SK-N-SH (cell line): ENCODE data around the gene COX5A. TPM values are rescaled to one million over a fixed set of nuclear protein-coding genes. Genes with fewer than 3 reads are reported as not detected.

Experiments used
- CTCF ChIA-PET: fragments of 300-600, 350-600 bp; formaldehyde crosslinking; extraction: SDS; loops from one replicate; lab custom pipeline; 2021; lab: Yijun Ruan, JAX
- POLR2A ChIA-PET: fragments of 350-600 bp; sonication (Branson Sonifier 250); formaldehyde crosslinking; extraction: SDS; loops from one replicate; lab custom pipeline; 2020; ENCODE audit warnings: antibody characterized with exemption, inconsistent platforms; lab: Yijun Ruan, JAX
- DNase-seq: peaks from one replicate; pipeline ENCODE4 v3.0.0; 2012
- H2AFZ ChIP-seq: fragments of 200-600 bp; sonication (generic); 2 replicates; pipeline ENCODE4 v1.8.1; 2016; ENCODE audit warnings: antibody characterized with exemption, mild to moderate bottlenecking, low read depth
- H3F3A ChIP-seq: fragments of 200-600 bp; sonication (generic); replicated peaks from 2 replicates; pipeline ENCODE3; 2016; ENCODE audit warnings: antibody characterized with exemption, mild to moderate bottlenecking; ENCODE audit not compliant: insufficient read depth
- H3K27ac ChIP-seq, 2 experiments: fragments of 200-500 bp in 1 of 2; fragments of 200-600 bp in 1 of 2; sonication (Bioruptor generic) in 1 of 2; sonication (generic), shearing (Covaris generic) in 1 of 2; 2 replicates each; pipeline versions ENCODE4 v1.5.1 to v1.6.1; 2014 to 2016; ENCODE audit warnings: low read depth in 2 of 2, inconsistent platforms in 1 of 2, low read length in 1 of 2, mild to moderate bottlenecking in 1 of 2, mixed read lengths in 1 of 2
- H3K27me3 ChIP-seq: fragments of 200-600 bp; sonication (generic), shearing (Covaris generic); 2 replicates; pipeline ENCODE4 v1.6.1; 2016; ENCODE audit warnings: mixed run types; ENCODE audit not compliant: insufficient read depth
- H3K36me3 ChIP-seq, 2 experiments: fragments of 200-500 bp in 1 of 2; fragments of 200-600 bp in 1 of 2; sonication (Bioruptor generic) in 1 of 2; sonication (generic) in 1 of 2; replicated peaks in 1 of 2; 2 replicates each; pipeline versions ENCODE3 to v1.5.1; 2014 to 2016; ENCODE audit warnings: low read length in 1 of 2, mild to moderate bottlenecking in 1 of 2; ENCODE audit not compliant: insufficient read depth in 2 of 2, control insufficient read depth in 1 of 2
- H3K4me1 ChIP-seq, 2 experiments: fragments of 200-500 bp in 1 of 2; fragments of 200-600 bp in 1 of 2; sonication (Bioruptor generic) in 1 of 2; sonication (generic), shearing (Covaris generic) in 1 of 2; 2 replicates each; pipeline versions ENCODE4 v1.5.1 to v1.6.1; 2014 to 2016; ENCODE audit warnings: low read depth in 1 of 2, low read length in 1 of 2, mixed run types in 1 of 2; ENCODE audit not compliant: insufficient read depth in 2 of 2, control insufficient read depth in 1 of 2
- H3K4me2 ChIP-seq: fragments of 200-600 bp; sonication (generic), shearing (Covaris generic); 2 replicates; pipeline ENCODE4 v1.6.1; 2017; ENCODE audit warnings: mixed run types
- H3K4me3 ChIP-seq, 2 experiments: fragments of 200-500 bp in 1 of 2; fragments of 200-600 bp in 1 of 2; sonication (Bioruptor generic) in 1 of 2; sonication (generic), shearing (Covaris generic) in 1 of 2; 2 replicates each; pipeline versions ENCODE4 v1.5.1 to v1.8.1; 2014 to 2016; ENCODE audit warnings: low read depth in 2 of 2, inconsistent platforms in 1 of 2, low read length in 1 of 2, mild to moderate bottlenecking in 1 of 2, mixed read lengths in 1 of 2, moderate library complexity in 1 of 2
- H3K79me2 ChIP-seq: fragments of 200-600 bp; sonication (generic); 2 replicates; pipeline ENCODE4 v1.8.1; 2017; ENCODE audit warnings: mild to moderate bottlenecking; ENCODE audit not compliant: insufficient read depth
- H3K9ac ChIP-seq: fragments of 200-600 bp; sonication (generic); 2 replicates; pipeline ENCODE4 v1.6.1; 2017; ENCODE audit warnings: mixed run types
- H3K9me2 ChIP-seq: fragments of 200-600 bp; sonication (generic); 2 replicates; pipeline ENCODE4 v1.6.1; 2017; ENCODE audit warnings: mixed run types
- H3K9me3 ChIP-seq: fragments of 200-600 bp; sonication (generic); 2 replicates; pipeline ENCODE4 v1.6.1; 2017; ENCODE audit warnings: mixed run types, mild to moderate bottlenecking, moderate library complexity
- H4K20me1 ChIP-seq: fragments of 200-600 bp; sonication (generic); 2 replicates; pipeline ENCODE4 v1.6.1; 2017; ENCODE audit warnings: mild to moderate bottlenecking, mixed run types; ENCODE audit not compliant: insufficient read depth
- FOXJ3 ChIP-seq: sonication (generic); formaldehyde crosslinking; IDR thresholded peaks from 2 replicates; pipeline ENCODE4 v1.5.1; 2020; ENCODE audit warnings: mild to moderate bottlenecking, missing genetic modification reagents
- GATA2 ChIP-seq: sonication (generic); formaldehyde crosslinking; IDR thresholded peaks from 2 replicates; pipeline ENCODE4 v1.5.0; 2020; ENCODE audit warnings: mild to moderate bottlenecking, missing genetic modification reagents
- JUND ChIP-seq: IDR thresholded peaks from 2 replicates; pipeline ENCODE4 v1.4.0; 2012
- MEF2A ChIP-seq: IDR thresholded peaks from 2 replicates; pipeline ENCODE4 v1.4.0; 2012; ENCODE audit warnings: low read depth, borderline replicate concordance
- MXI1 ChIP-seq: IDR thresholded peaks from 2 replicates; pipeline ENCODE4 v1.6.1; 2012; ENCODE audit warnings: mild to moderate bottlenecking, low read depth, low read length, improper control_type of control experiment
- NRF1 ChIP-seq: IDR thresholded peaks from 2 replicates; pipeline ENCODE4 v1.6.1; 2012; ENCODE audit warnings: low read depth, mild to moderate bottlenecking, low read length
- PBX3 ChIP-seq: IDR thresholded peaks from 2 replicates; pipeline ENCODE4; 2012
- RCOR1 ChIP-seq: fragments of 150-350 bp; IDR thresholded peaks from 2 replicates; pipeline ENCODE4 v1.6.1; 2017; ENCODE audit warnings: antibody characterized with exemption, low read length
- RFX5 ChIP-seq: IDR thresholded peaks from 2 replicates; pipeline ENCODE4 v1.6.1; 2012; ENCODE audit warnings: mild to moderate bottlenecking, improper control_type of control experiment, low read length
- RXRA ChIP-seq: IDR thresholded peaks from 2 replicates; pipeline ENCODE4 v1.4.0; 2012; ENCODE audit warnings: low read depth, mild to moderate bottlenecking, borderline replicate concordance
- SIN3A ChIP-seq: IDR thresholded peaks from 2 replicates; pipeline ENCODE4 v1.6.1; 2012; ENCODE audit warnings: low read depth, mild to moderate bottlenecking, low read length, moderate library complexity, borderline replicate concordance
- TCF12 ChIP-seq: IDR thresholded peaks from 2 replicates; pipeline ENCODE4 v1.4.0; 2012
- TEAD4 ChIP-seq: IDR thresholded peaks from 2 replicates; pipeline ENCODE4 v1.4.0; 2012; ENCODE audit warnings: mild to moderate bottlenecking, borderline replicate concordance; ENCODE audit not compliant: insufficient read depth
- YY1 ChIP-seq: IDR thresholded peaks from 2 replicates; pipeline ENCODE4 v1.4.0; 2012; ENCODE audit warnings: low read depth, mild to moderate bottlenecking
- WGBS: methylation state at CpG from one replicate; pipeline ENCODE4 v1.1.6; 2017; ENCODE audit warnings: low lambda C conversion rate; 5-methylcytosine and 5-hydroxymethylcytosine counted together
- polyA plus RNA-seq, 3 experiments: library from polyadenylated mRNA; depleted of rRNA; stranded (reverse); fragments of >200 nt; gene quantifications; 2 replicates each; pipeline ENCODE4 v1.2.3, GENCODE V29; 2012
- TF ChIP-seq, protein P1 (sequence below): fragments of 150-350 bp; IDR thresholded peaks from 2 replicates; pipeline ENCODE4 v1.6.1; 2016; ENCODE audit warnings: mild to moderate bottlenecking, low read depth, low read length

The COX5A gene
- polyA plus RNA-seq, 1 of the 3 experiments (the other 2 are of a cell fraction), result 158 TPM

DNA sequence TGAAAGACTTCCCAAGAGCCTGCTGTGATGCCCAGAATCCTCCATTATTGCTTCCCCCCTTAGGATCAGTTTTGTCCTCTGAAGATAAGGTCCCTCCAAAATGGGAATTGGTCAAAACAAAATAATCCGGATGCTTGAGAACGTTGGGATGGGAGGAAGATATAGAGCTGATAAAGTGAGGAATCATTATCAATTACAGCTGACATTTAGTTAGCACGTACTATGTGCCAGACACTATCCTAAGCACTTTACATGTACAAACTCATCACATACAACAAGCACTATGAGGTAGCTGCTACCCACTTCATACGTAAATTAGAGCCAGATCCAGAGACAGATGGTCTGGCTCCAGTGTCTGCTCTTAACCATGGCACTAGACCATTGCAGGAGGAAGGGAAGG is 25.3 kb upstream of the COX5A start (continued):
- TF ChIP-seq PBX3 (no peak), NRF1 (no peak), SIN3A (no peak), RCOR1 (no peak), YY1 (no peak)
- TF ChIP-seq, protein P1, sequence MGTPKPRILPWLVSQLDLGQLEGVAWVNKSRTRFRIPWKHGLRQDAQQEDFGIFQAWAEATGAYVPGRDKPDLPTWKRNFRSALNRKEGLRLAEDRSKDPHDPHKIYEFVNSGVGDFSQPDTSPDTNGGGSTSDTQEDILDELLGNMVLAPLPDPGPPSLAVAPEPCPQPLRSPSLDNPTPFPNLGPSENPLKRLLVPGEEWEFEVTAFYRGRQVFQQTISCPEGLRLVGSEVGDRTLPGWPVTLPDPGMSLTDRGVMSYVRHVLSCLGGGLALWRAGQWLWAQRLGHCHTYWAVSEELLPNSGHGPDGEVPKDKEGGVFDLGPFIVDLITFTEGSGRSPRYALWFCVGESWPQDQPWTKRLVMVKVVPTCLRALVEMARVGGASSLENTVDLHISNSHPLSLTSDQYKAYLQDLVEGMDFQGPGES, result no peak

DNA sequence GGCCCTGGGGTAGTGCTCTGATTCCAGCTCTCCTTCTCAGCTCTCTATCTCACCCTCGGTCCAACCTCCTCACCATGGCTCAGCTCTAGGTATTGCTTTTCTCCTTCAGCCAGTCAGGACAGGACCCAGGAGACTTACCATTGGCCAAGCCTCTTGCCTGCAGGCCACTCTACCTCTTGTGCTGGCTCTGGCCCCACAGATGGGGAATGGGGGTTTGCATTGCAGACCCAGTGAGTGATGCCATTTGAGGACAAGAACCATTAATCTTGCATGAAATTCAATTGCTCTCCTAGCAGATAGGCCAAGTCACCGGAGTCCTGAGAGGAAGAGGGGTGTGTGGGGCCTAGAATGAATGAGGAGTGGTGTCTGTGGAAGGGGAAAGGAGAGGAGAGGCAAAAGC is 24.8 kb upstream of the COX5A start:
- H3K9me2 ChIP-seq, result no peaks in the 10 kb centered on the region
- H3K27me3 ChIP-seq, result no peaks in the 10 kb centered on the region; the same call in 1 of the 2 replicates
- no peak for DNase-seq
- POLR2A ChIA-PET, result interaction anchor here (1.1 kb wide), 1 partner anchor 9 kb away, joined by 3 read pairs; no protein-coding TSS in a partner anchor
- 62% methylated on average over 2 of the region's 2 CpGs for WGBS
- H3F3A ChIP-seq, result peaks cover 5% of the 10 kb centered on the region
- no peaks in the 10 kb centered on the region for H4K20me1 ChIP-seq
- TF ChIP-seq MEF2A (no peak), TCF12 (no peak), MXI1 (no peak), JUND (no peak), RFX5 (no peak), GATA2 (CRISPR knock-in tag) (no peak)
- TF ChIP-seq, all 33 proteins: peak for 0
- Histone ChIP-seq H3K9me3 (no peaks in the 10 kb centered on the region), H3K4me1 (peaks cover 7 to 18% of the 10 kb centered on the region in 2 experiments; a peak in 2 of 4 replicates), H3K4me3 (no peak overlapping the region), H2AFZ (no peak overlapping the region), H3K4me2 (no peak overlapping the region), H3K9ac (no peak overlapping the region), H3K36me3 (no peaks in the 10 kb centered on the region), H3K27ac (no peak overlapping the region), H3K79me2 (no peaks in the 10 kb centered on the region)
- CTCF ChIA-PET, result interaction anchor here (1.4 to 2.4 kb wide), 2 partner anchors 9 to 25 kb away, joined by 5 to 9 read pairs; no protein-coding TSS in a partner anchor

- ChIA-PET CTCF (interaction anchor here (0.6 to 2.4 kb wide), 3 partner anchors 9 to 190 kb away, joined by 3 to 9 read pairs (median 5); no protein-coding TSS in a partner anchor), POLR2A (interaction anchor here (1.7 kb wide), 1 partner anchor 33 kb away, joined by 5 read pairs; the partner anchor contains the start of gene SCAMP5)
- WGBS, result 90% methylated on average over 8 of the region's 8 CpGs
Measured at GRCh38 chr15:74962219-74962618, 24.3 kb upstream of the COX5A start.

More at GRCh38 chr15:74962219-74962618, 24.3 kb upstream of the COX5A start:
- no peak overlapping the region for H3K4me3 ChIP-seq
- H2AFZ ChIP-seq, result no peak overlapping the region
- TF ChIP-seq RXRA (no peak), JUND (no peak), YY1 (no peak), TEAD4 (no peak), FOXJ3 (CRISPR knock-in tag) (no peak)
- TF ChIP-seq, all 33 proteins: peak for 0
- DNase-seq, result no peak
- Histone ChIP-seq H3F3A (peaks cover 5% of the 10 kb centered on the region), H3K36me3 (no peaks in the 10 kb centered on the region), H3K27ac (no peak overlapping the region), H4K20me1 (no peaks in the 10 kb centered on the region), H3K79me2 (no peaks in the 10 kb centered on the region), H3K9ac (no peak overlapping the region), H3K4me1 (peaks cover 7 to 21% of the 10 kb centered on the region in 2 experiments; a peak in 2 of 4 replicates), H3K9me3 (no peaks in the 10 kb centered on the region), H3K9me2 (no peaks in the 10 kb centered on the region), H3K4me2 (no peak overlapping the region), H3K27me3 (no peaks in the 10 kb centered on the region; the same call in 1 of the 2 replicates)
